H1 (cell line): ENCODE data around the gene JAK2.

Source experiments
- CEBPB ChIP-seq: IDR thresholded peaks from 2 replicates; pipeline ENCODE4 v1.6.1; 2012; ENCODE audit warnings: low read depth, low read length
- CTCF ChIP-seq, 3 experiments: IDR thresholded peaks; 1 replicate in 2 of 3; 2 replicates in 1 of 3; pipeline versions ENCODE4 v1.5.1 to v1.6.1; 2011; ENCODE audit warnings: low read length in 3 of 3, mild to moderate bottlenecking in 3 of 3, inconsistent platforms in 2 of 3, low read depth in 1 of 3, moderate library complexity in 1 of 3; ENCODE audit not compliant: insufficient read depth in 1 of 3; ENCODE audit errors: control extremely low read depth in 1 of 3
- KDM1A ChIP-seq: fragments of 200-600, 300-600 bp; sonication (generic); IDR thresholded peaks from 2 replicates; pipeline ENCODE4 v1.7.1; 2016; ENCODE audit warnings: mild to moderate bottlenecking, low read length, borderline replicate concordance
- MAFK ChIP-seq: IDR thresholded peaks from 2 replicates; pipeline ENCODE4 v1.6.1; 2012; ENCODE audit warnings: low read depth, mild to moderate bottlenecking, improper control_type of control experiment, low read length
- POLR2A ChIP-seq, 2 experiments: IDR thresholded peaks; 1 replicate in 1 of 2; 2 replicates in 1 of 2; pipeline ENCODE4 v1.6.1; 2011; ENCODE audit warnings: low read depth in 2 of 2, low read length in 2 of 2, mild to moderate bottlenecking in 2 of 2; ENCODE audit errors: control extremely low read depth in 1 of 2
- POLR2AphosphoS5 ChIP-seq: IDR thresholded peaks from 2 replicates; pipeline ENCODE4 v1.6.1; 2011; ENCODE audit warnings: low read depth, low read length
- SP4 ChIP-seq: IDR thresholded peaks from 2 replicates; pipeline ENCODE4 v1.6.1; 2012; ENCODE audit warnings: low read length, inconsistent platforms
- SUZ12 ChIP-seq: fragments of 200-600 bp; sonication (generic); IDR thresholded peaks from 2 replicates; pipeline ENCODE4 v1.6.1; 2012; ENCODE audit warnings: mild to moderate bottlenecking, inconsistent platforms, low read length, moderate library complexity, mixed read lengths

- TF ChIP-seq CTCF (IDR thresholded peaks at IDR 0.05; ENCODE audit: control extremely low read depth in 1 of 3, insufficient read depth in 1 of 3, low read depth in 1 of 3, low read length in 3 of 3) (no peak), POLR2A (IDR thresholded peaks at IDR 0.05; ENCODE audit: control extremely low read depth in 1 of 2, low read depth in 2 of 2, low read length in 2 of 2) (no peak), KDM1A (no peak), MAFK (no peak), POLR2AphosphoS5 (no peak), SP4 (no peak), CEBPB (no peak), SUZ12 (no peak)
Measured at GRCh38 chr9:5062631-5063030, 77.6 kb downstream of the JAK2 start.
